Vagina (tissue), 2 donors: ENCODE measurements around the gene TUT4.

ENCODE experiments used
- POLR2A ChIP-seq, 2 donors: fragments of 450-650 bp; IDR thresholded peaks; one replicate each; pipeline ENCODE4 v1.6.1; 2017; ENCODE audit warnings: antibody characterized with exemption in 2 of 2, mild to moderate bottlenecking in 2 of 2, moderate library complexity in 2 of 2
- POLR2AphosphoS5 ChIP-seq, 2 donors: sonication (generic); formaldehyde crosslinking; IDR thresholded peaks; one replicate each; pipeline ENCODE4 v1.9.0; 2017; ENCODE audit warnings: antibody characterized with exemption in 2 of 2, mild to moderate bottlenecking in 2 of 2, low read depth in 1 of 2; ENCODE audit not compliant: insufficient read depth in 1 of 2
- TF ChIP-seq, protein P1 (sequence below), 3 experiments: fragments of 450-650 bp in 2 of 3; fragments of 200-600 bp in 1 of 3; sonication (generic) in 1 of 3; IDR thresholded peaks; one replicate each; pipeline ENCODE4 v1.5.1; 2017 to 2019; ENCODE audit warnings: antibody characterized with exemption in 3 of 3, mild to moderate bottlenecking in 2 of 3, moderate library complexity in 2 of 3

DNA sequence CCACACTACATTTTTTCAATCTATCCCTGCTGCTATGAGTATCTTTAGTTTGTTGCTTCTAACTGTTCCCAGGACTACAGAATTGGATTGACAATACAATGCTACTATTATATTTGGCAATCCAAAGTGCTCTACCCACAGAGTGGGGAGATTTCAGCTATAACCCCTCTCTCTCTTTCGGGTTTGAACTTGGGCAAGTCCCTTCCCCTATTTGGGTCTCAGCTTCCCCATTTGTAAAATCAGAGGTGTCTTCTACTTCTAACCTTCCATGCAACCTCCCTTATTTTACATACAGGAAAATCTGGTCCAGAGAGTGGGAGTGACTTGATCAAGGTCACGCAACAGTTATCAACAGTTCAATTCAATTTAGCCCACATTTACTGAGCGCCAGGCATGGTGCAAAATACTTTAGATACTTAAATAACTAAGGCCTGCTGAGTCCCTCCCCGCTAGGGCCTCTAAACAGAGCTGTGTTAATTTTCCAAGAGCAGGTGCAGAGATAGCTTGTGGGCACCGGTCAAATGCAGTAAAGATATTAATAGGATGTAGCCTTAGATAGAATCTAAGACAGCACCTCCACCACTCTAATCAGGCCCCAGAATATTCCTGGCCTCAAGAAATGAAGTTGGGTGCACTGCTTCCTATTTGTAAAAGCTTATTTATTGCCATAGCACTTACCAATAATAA, 39.9 kb upstream of the TUT4 start:
- TF ChIP-seq, protein P1, sequence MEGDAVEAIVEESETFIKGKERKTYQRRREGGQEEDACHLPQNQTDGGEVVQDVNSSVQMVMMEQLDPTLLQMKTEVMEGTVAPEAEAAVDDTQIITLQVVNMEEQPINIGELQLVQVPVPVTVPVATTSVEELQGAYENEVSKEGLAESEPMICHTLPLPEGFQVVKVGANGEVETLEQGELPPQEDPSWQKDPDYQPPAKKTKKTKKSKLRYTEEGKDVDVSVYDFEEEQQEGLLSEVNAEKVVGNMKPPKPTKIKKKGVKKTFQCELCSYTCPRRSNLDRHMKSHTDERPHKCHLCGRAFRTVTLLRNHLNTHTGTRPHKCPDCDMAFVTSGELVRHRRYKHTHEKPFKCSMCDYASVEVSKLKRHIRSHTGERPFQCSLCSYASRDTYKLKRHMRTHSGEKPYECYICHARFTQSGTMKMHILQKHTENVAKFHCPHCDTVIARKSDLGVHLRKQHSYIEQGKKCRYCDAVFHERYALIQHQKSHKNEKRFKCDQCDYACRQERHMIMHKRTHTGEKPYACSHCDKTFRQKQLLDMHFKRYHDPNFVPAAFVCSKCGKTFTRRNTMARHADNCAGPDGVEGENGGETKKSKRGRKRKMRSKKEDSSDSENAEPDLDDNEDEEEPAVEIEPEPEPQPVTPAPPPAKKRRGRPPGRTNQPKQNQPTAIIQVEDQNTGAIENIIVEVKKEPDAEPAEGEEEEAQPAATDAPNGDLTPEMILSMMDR (IDR thresholded peaks at IDR 0.05): no peak
- TF ChIP-seq POLR2A (IDR thresholded peaks at IDR 0.05) (no peak), POLR2AphosphoS5 (IDR thresholded peaks at IDR 0.05; ENCODE audit: insufficient read depth in 1 of 2, low read depth in 1 of 2) (no peak)
